ENCODE results near the gene MANF.

DNA sequence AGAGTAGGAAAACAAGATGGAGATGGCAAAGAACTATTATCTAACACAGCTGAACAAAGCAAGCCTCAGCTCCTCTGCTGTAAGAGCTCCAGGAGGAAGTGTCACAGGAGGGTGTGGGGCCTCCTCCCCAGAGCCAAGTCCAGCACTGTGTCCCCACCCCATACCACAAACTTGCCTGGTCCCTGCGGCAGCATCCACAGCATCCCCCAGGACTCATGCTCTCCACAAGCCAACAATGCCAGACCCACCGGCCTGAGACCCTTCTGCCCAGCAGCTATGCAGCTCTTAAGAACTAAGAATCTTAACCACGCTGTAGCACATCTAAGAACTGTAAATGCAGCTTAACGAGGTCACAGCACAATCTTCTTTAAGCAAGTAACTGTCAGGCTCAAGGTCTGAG, 15.1 kb downstream of the MANF start:
- TF ChIP-seq, protein P1, sequence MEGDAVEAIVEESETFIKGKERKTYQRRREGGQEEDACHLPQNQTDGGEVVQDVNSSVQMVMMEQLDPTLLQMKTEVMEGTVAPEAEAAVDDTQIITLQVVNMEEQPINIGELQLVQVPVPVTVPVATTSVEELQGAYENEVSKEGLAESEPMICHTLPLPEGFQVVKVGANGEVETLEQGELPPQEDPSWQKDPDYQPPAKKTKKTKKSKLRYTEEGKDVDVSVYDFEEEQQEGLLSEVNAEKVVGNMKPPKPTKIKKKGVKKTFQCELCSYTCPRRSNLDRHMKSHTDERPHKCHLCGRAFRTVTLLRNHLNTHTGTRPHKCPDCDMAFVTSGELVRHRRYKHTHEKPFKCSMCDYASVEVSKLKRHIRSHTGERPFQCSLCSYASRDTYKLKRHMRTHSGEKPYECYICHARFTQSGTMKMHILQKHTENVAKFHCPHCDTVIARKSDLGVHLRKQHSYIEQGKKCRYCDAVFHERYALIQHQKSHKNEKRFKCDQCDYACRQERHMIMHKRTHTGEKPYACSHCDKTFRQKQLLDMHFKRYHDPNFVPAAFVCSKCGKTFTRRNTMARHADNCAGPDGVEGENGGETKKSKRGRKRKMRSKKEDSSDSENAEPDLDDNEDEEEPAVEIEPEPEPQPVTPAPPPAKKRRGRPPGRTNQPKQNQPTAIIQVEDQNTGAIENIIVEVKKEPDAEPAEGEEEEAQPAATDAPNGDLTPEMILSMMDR (IDR thresholded peaks at IDR 0.05 in 8 of 11, conservative IDR thresholded peaks at IDR 0.05 in 3 of 11), result no peak
- no peak for TF ChIP-seq POLR2A (IDR thresholded peaks at IDR 0.05)
